Measurements from ENCODE around the gene C14orf180. TPM values are rescaled to one million over a fixed set of nuclear protein-coding genes. Genes with fewer than 3 reads are reported as not detected.
"Not testable (repeated sequence)": the region's sequence is repeated elsewhere in the genome, so short reads cannot be mapped to it uniquely, and the experiment has no call there.

C14orf180 gene
- total RNA-seq, 1 donor from 2014 or later = not detected

DNA sequence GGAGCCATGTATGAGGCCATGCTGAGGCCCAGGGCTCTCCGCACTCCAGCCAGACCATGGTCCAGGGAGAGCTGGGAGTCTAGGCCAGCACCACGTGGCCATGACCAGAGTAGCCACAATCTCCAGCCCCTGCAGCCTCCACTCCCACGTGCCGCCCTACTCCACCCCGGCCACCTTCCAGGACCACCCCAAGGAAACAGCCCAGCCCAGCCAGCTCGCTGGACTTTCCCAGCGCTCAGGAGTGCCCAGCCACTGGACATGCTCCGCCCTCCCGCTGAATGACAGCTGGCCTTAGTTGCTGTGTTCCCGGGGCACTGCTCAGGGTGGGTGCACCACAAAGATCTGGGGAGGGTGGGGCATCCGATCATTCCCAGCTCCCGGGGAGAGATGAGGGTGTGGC is 2.1 kb upstream of the C14orf180 start:
- H3K9ac ChIP-seq (ENCODE audit: low read length) = no peak overlapping the region
- H4K20me1 ChIP-seq (ENCODE audit: insufficient read depth, low read length) = no peaks in the 10 kb centered on the region
- H3K27ac ChIP-seq (ENCODE audit: low read depth, low read length) = no peak overlapping the region
- no peak overlapping the region for H3K4me2 ChIP-seq (ENCODE audit: low read length)
- H3K4me3 Mint-ChIP-seq (ENCODE audit: unreplicated experiment) = no peak overlapping the region
- no peaks in the 10 kb centered on the region for H3K79me2 ChIP-seq (ENCODE audit: insufficient read depth, low read length)
- H3K36me3 Mint-ChIP-seq (ENCODE audit: low read depth, unreplicated experiment) = no peaks in the 10 kb centered on the region
- no peak overlapping the region for H2AFZ ChIP-seq (ENCODE audit: low read depth, low read length)
- no peaks in the 10 kb centered on the region for H3K36me3 ChIP-seq (ENCODE audit: insufficient read depth, low read length)
- H3K9me3 ChIP-seq (ENCODE audit: insufficient read depth, low read depth, low read length) = no peaks in the 10 kb centered on the region
- DNase-seq (ENCODE audit: low read depth) (no peak), FAIRE-seq (no peak)
- no peaks in the 10 kb centered on the region for H3K9me3 Mint-ChIP-seq (ENCODE audit: unreplicated experiment)
- H3K27me3 Mint-ChIP-seq (ENCODE audit: low read depth, unreplicated experiment) = peaks cover 34% of the 10 kb centered on the region
- H3K27me3 ChIP-seq (ENCODE audit: insufficient read depth, low read length) = no peaks in the 10 kb centered on the region
- TF ChIP-seq EZH2 (IDR thresholded peaks at IDR 0.05; ENCODE audit: insufficient read depth, low read length) = no peak
- TF ChIP-seq, protein P1, sequence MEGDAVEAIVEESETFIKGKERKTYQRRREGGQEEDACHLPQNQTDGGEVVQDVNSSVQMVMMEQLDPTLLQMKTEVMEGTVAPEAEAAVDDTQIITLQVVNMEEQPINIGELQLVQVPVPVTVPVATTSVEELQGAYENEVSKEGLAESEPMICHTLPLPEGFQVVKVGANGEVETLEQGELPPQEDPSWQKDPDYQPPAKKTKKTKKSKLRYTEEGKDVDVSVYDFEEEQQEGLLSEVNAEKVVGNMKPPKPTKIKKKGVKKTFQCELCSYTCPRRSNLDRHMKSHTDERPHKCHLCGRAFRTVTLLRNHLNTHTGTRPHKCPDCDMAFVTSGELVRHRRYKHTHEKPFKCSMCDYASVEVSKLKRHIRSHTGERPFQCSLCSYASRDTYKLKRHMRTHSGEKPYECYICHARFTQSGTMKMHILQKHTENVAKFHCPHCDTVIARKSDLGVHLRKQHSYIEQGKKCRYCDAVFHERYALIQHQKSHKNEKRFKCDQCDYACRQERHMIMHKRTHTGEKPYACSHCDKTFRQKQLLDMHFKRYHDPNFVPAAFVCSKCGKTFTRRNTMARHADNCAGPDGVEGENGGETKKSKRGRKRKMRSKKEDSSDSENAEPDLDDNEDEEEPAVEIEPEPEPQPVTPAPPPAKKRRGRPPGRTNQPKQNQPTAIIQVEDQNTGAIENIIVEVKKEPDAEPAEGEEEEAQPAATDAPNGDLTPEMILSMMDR (IDR thresholded peaks at IDR 0.05; ENCODE audit: insufficient read depth, low read depth, low read length) = no peak
- no peaks in the 10 kb centered on the region for H3K4me1 Mint-ChIP-seq (ENCODE audit: low read depth, unreplicated experiment)
- H3K27ac Mint-ChIP-seq (ENCODE audit: unreplicated experiment) = no peak overlapping the region
- H3K4me1 ChIP-seq (ENCODE audit: insufficient read depth, low read length) = no peaks in the 10 kb centered on the region
- H3K4me3 ChIP-seq (ENCODE audit: insufficient read depth, low read depth, low read length) = no peak overlapping the region

- H3K36me3 ChIP-seq (ENCODE audit: insufficient read depth, low read length) = no peaks in the 10 kb centered on the region
- H2AFZ ChIP-seq (ENCODE audit: low read depth, low read length) = no peak overlapping the region
- H3K36me3 Mint-ChIP-seq (ENCODE audit: low read depth, unreplicated experiment) = no peaks in the 10 kb centered on the region
- H3K4me1 ChIP-seq (ENCODE audit: insufficient read depth, low read length) = no peaks in the 10 kb centered on the region
- no peak overlapping the region for H3K4me2 ChIP-seq (ENCODE audit: low read length)
- no peaks in the 10 kb centered on the region for H3K9me3 Mint-ChIP-seq (ENCODE audit: unreplicated experiment)
- no peaks in the 10 kb centered on the region for H3K27me3 ChIP-seq (ENCODE audit: insufficient read depth, low read length)
- DNase-seq (ENCODE audit: low read depth) = no peak
- no peaks in the 10 kb centered on the region for H3K9me3 ChIP-seq (ENCODE audit: insufficient read depth, low read depth, low read length)
- no peak overlapping the region for H3K9ac ChIP-seq (ENCODE audit: low read length)
- no peak overlapping the region for H3K27ac Mint-ChIP-seq (ENCODE audit: unreplicated experiment)
- H3K4me3 Mint-ChIP-seq (ENCODE audit: unreplicated experiment) = no peak overlapping the region
- no peaks in the 10 kb centered on the region for H4K20me1 ChIP-seq (ENCODE audit: insufficient read depth, low read length)
- TF ChIP-seq EZH2 (IDR thresholded peaks at IDR 0.05; ENCODE audit: insufficient read depth, low read length) = no peak
- TF ChIP-seq, protein P1 (IDR thresholded peaks at IDR 0.05; ENCODE audit: insufficient read depth, low read depth, low read length) = no peak
- no peaks in the 10 kb centered on the region for H3K79me2 ChIP-seq (ENCODE audit: insufficient read depth, low read length)
- no peak for FAIRE-seq
- H3K4me1 Mint-ChIP-seq (ENCODE audit: low read depth, unreplicated experiment) = no peaks in the 10 kb centered on the region
- H3K4me3 ChIP-seq (ENCODE audit: insufficient read depth, low read depth, low read length) = no peak overlapping the region
- H3K27ac ChIP-seq (ENCODE audit: low read depth, low read length) = no peak overlapping the region
- H3K27me3 Mint-ChIP-seq (ENCODE audit: low read depth, unreplicated experiment) = peaks cover 30% of the 10 kb centered on the region
Observed at GRCh38 chr14:104577847-104578301, 1.7 kb upstream of the C14orf180 start.

GRCh38 chr14:104578321-104578720 is 1.2 kb upstream of the C14orf180 start:
- H3K4me3 ChIP-seq (ENCODE audit: insufficient read depth, low read depth, low read length) = no peak overlapping the region
- no peaks in the 10 kb centered on the region for H3K9me3 Mint-ChIP-seq (ENCODE audit: unreplicated experiment)
- H3K4me1 ChIP-seq (ENCODE audit: insufficient read depth, low read length) = no peaks in the 10 kb centered on the region
- no peak overlapping the region for H3K4me2 ChIP-seq (ENCODE audit: low read length)
- H3K27ac ChIP-seq (ENCODE audit: low read depth, low read length) = no peak overlapping the region
- peaks cover 28% of the 10 kb centered on the region for H3K27me3 Mint-ChIP-seq (ENCODE audit: low read depth, unreplicated experiment)
- no peaks in the 10 kb centered on the region for H4K20me1 ChIP-seq (ENCODE audit: insufficient read depth, low read length)
- DNase-seq (ENCODE audit: low read depth) (no peak), FAIRE-seq (no peak)
- TF ChIP-seq, protein P1 (IDR thresholded peaks at IDR 0.05; ENCODE audit: insufficient read depth, low read depth, low read length) = no peak
- no peak for TF ChIP-seq EZH2 (IDR thresholded peaks at IDR 0.05; ENCODE audit: insufficient read depth, low read length)
- no peak overlapping the region for H2AFZ ChIP-seq (ENCODE audit: low read depth, low read length)
- H3K36me3 Mint-ChIP-seq (ENCODE audit: low read depth, unreplicated experiment) = no peaks in the 10 kb centered on the region
- H3K36me3 ChIP-seq (ENCODE audit: insufficient read depth, low read length) = no peaks in the 10 kb centered on the region
- H3K9ac ChIP-seq (ENCODE audit: low read length) = no peak overlapping the region
- H3K4me3 Mint-ChIP-seq (ENCODE audit: unreplicated experiment) = no peak overlapping the region
- H3K9me3 ChIP-seq (ENCODE audit: insufficient read depth, low read depth, low read length) = no peaks in the 10 kb centered on the region
- H3K27me3 ChIP-seq (ENCODE audit: insufficient read depth, low read length) = no peaks in the 10 kb centered on the region
- H3K79me2 ChIP-seq (ENCODE audit: insufficient read depth, low read length) = no peaks in the 10 kb centered on the region
- H3K4me1 Mint-ChIP-seq (ENCODE audit: low read depth, unreplicated experiment) = no peaks in the 10 kb centered on the region
- H3K27ac Mint-ChIP-seq (ENCODE audit: unreplicated experiment) = no peak overlapping the region

- H3K36me3 ChIP-seq (ENCODE audit: insufficient read depth, low read length); H3K4me1 Mint-ChIP-seq (ENCODE audit: low read depth, unreplicated experiment); H3K36me3 Mint-ChIP-seq (ENCODE audit: low read depth, unreplicated experiment); DNase-seq (ENCODE audit: low read depth); H3K4me1 ChIP-seq (ENCODE audit: insufficient read depth, low read length); H3K27me3 ChIP-seq (ENCODE audit: insufficient read depth, low read length); H3K9me3 ChIP-seq (ENCODE audit: insufficient read depth, low read depth, low read length); H3K4me3 Mint-ChIP-seq (ENCODE audit: unreplicated experiment); H3K27ac ChIP-seq (ENCODE audit: low read depth, low read length); H3K79me2 ChIP-seq (ENCODE audit: insufficient read depth, low read length); H2AFZ ChIP-seq (ENCODE audit: low read depth, low read length); FAIRE-seq; H3K9me3 Mint-ChIP-seq (ENCODE audit: unreplicated experiment); H4K20me1 ChIP-seq (ENCODE audit: insufficient read depth, low read length); H3K9ac ChIP-seq (ENCODE audit: low read length); H3K27ac Mint-ChIP-seq (ENCODE audit: unreplicated experiment); H3K4me2 ChIP-seq (ENCODE audit: low read length); H3K4me3 ChIP-seq (ENCODE audit: insufficient read depth, low read depth, low read length): not testable (repeated sequence)
- peaks cover 27% of the 10 kb centered on the region for H3K27me3 Mint-ChIP-seq (ENCODE audit: low read depth, unreplicated experiment)
Observed at GRCh38 chr14:104579939-104580338, 375 bp downstream of the C14orf180 start.

All from astrocyte (in vitro differentiated cells and primary cell).